HEK293 (cell line): ENCODE results near the gene DCK.

Source experiments
- CTCF ChIA-PET: fragments of 350-600 bp; formaldehyde crosslinking; extraction: SDS; loops from one replicate; lab custom pipeline; 2021; ENCODE audit warnings: antibody characterized with exemption; lab: Yijun Ruan, JAX
- POLR2A ChIA-PET: fragments of 300-600 bp; formaldehyde crosslinking; extraction: SDS; loops from one replicate; lab custom pipeline; 2020; ENCODE audit warnings: antibody characterized with exemption, inconsistent platforms; lab: Yijun Ruan, JAX
- H3K27ac ChIP-seq: fragments of 200-500 bp; sonication (Bioruptor generic); 2 replicates; pipeline ENCODE4 v1.5.1; 2014; ENCODE audit warnings: low read depth, low read length, control low read depth, inconsistent platforms; ENCODE audit errors: extremely low read depth
- H3K36me3 ChIP-seq, 2 experiments: fragments of 200-500 bp in 1 of 2; sonication (Bioruptor generic) in 1 of 2; 1 replicate in 1 of 2; 2 replicates in 1 of 2; pipeline ENCODE4 v1.5.1; 2014 to 2017; ENCODE audit warnings: inconsistent platforms in 2 of 2, low read length in 2 of 2; ENCODE audit not compliant: control insufficient read depth in 2 of 2, insufficient read depth in 1 of 2
- H3K4me1 ChIP-seq: fragments of 200-500 bp; sonication (Bioruptor generic); 2 replicates; pipeline ENCODE4 v1.5.1; 2014; ENCODE audit warnings: mild to moderate bottlenecking, low read length, inconsistent platforms; ENCODE audit not compliant: control insufficient read depth, insufficient read depth
- H3K4me3 ChIP-seq: 2 replicates; pipeline ENCODE4 v1.5.1; 2011; ENCODE audit warnings: low read depth, mild to moderate bottlenecking, control low read depth, low read length, moderate library complexity
- H3K9me3 ChIP-seq: fragments of 200-500 bp; sonication (Bioruptor generic); 2 replicates; pipeline ENCODE4 v1.5.1; 2014; ENCODE audit warnings: low read depth, low read length, inconsistent platforms; ENCODE audit not compliant: control insufficient read depth, insufficient read depth
- BCL11A ChIP-seq: fragments of 450-650 bp; formaldehyde crosslinking; IDR thresholded peaks from 2 replicates; pipeline ENCODE4 v1.5.1; 2016; ENCODE audit warnings: low read depth, missing biosample characterization, missing genetic modification characterization
- GFI1B ChIP-seq: fragments of 450-650 bp; formaldehyde crosslinking; IDR thresholded peaks from 2 replicates; pipeline ENCODE4 v1.5.1; 2016; ENCODE audit warnings: missing biosample characterization, missing genetic modification characterization
- GLI2 ChIP-seq: fragments of 450-650 bp; formaldehyde crosslinking; IDR thresholded peaks from 2 replicates; pipeline ENCODE4; 2017; ENCODE audit warnings: missing biosample characterization, missing genetic modification characterization, low read depth, borderline replicate concordance
- HOXA7 ChIP-seq: sonication (generic); formaldehyde crosslinking; IDR thresholded peaks from 2 replicates; pipeline ENCODE4 v1.8.1; 2022; ENCODE audit warnings: missing genetic modification reagents, borderline replicate concordance
- SCRT1 ChIP-seq: fragments of 450-650 bp; formaldehyde crosslinking; IDR thresholded peaks from 2 replicates; pipeline ENCODE4 v1.5.1; 2016; ENCODE audit warnings: missing biosample characterization, missing genetic modification characterization, borderline replicate concordance
- SP2 ChIP-seq: fragments of 450-650 bp; formaldehyde crosslinking; IDR thresholded peaks from 2 replicates; pipeline ENCODE4 v1.5.1; 2016; ENCODE audit warnings: missing biosample characterization, missing genetic modification characterization
- YY1 ChIP-seq: fragments of 450-650 bp; formaldehyde crosslinking; IDR thresholded peaks from 2 replicates; pipeline ENCODE4 v1.5.1; 2018; ENCODE audit warnings: missing biosample characterization, missing genetic modification characterization
- ZBTB21 ChIP-seq: fragments of 450-650 bp; formaldehyde crosslinking; IDR thresholded peaks from 2 replicates; pipeline ENCODE4 v1.5.1; 2017; ENCODE audit warnings: missing biosample characterization, missing genetic modification characterization
- ZBTB48 ChIP-seq: fragments of 450-650 bp; formaldehyde crosslinking; IDR thresholded peaks from 2 replicates; pipeline ENCODE4 v1.5.1; 2016; ENCODE audit warnings: missing biosample characterization, missing genetic modification characterization
- ZNF157 ChIP-seq: fragments of 450-650 bp; formaldehyde crosslinking; IDR thresholded peaks from 2 replicates; pipeline ENCODE4 v1.5.1; 2016; ENCODE audit warnings: missing biosample characterization, missing genetic modification characterization
- ZNF16 ChIP-seq: fragments of 450-650 bp; formaldehyde crosslinking; IDR thresholded peaks from 2 replicates; pipeline ENCODE4 v1.5.1; 2016; ENCODE audit warnings: low read depth, missing biosample characterization, missing genetic modification characterization
- ZNF311 ChIP-seq: fragments of 450-650 bp; formaldehyde crosslinking; IDR thresholded peaks from 2 replicates; pipeline ENCODE4 v1.5.1; 2017; ENCODE audit warnings: missing biosample characterization, missing genetic modification characterization, borderline replicate concordance
- ZNF362 ChIP-seq: fragments of 450-650 bp; formaldehyde crosslinking; IDR thresholded peaks from 2 replicates; pipeline ENCODE4 v1.5.1; 2016; ENCODE audit warnings: missing biosample characterization, missing genetic modification characterization
- ZNF521 ChIP-seq: fragments of 450-650 bp; formaldehyde crosslinking; IDR thresholded peaks from 2 replicates; pipeline ENCODE4 v1.5.1; 2017; ENCODE audit warnings: missing biosample characterization, mild to moderate bottlenecking, missing genetic modification characterization
- ZNF544 ChIP-seq: fragments of 450-650 bp; formaldehyde crosslinking; IDR thresholded peaks from 2 replicates; pipeline ENCODE4 v1.5.0; 2017; ENCODE audit warnings: missing biosample characterization, missing genetic modification characterization
- ZNF610 ChIP-seq: fragments of 450-650 bp; formaldehyde crosslinking; IDR thresholded peaks from 2 replicates; pipeline ENCODE4 v1.5.1; 2016; ENCODE audit warnings: missing biosample characterization, missing genetic modification characterization, borderline replicate concordance
- ZNF624 ChIP-seq: fragments of 450-650 bp; formaldehyde crosslinking; IDR thresholded peaks from 2 replicates; pipeline ENCODE4 v1.5.1; 2017; ENCODE audit warnings: missing biosample characterization, missing genetic modification characterization
- ZNF692 ChIP-seq: fragments of 450-650 bp; formaldehyde crosslinking; IDR thresholded peaks from 2 replicates; pipeline ENCODE4 v1.5.1; 2016; ENCODE audit warnings: missing biosample characterization, missing genetic modification characterization
- TF ChIP-seq, protein P1 (sequence below): fragments of 450-650 bp; formaldehyde crosslinking; IDR thresholded peaks from 2 replicates; pipeline ENCODE4 v1.5.1; 2016; ENCODE audit warnings: missing biosample characterization, missing genetic modification characterization

DCK gene

DNA sequence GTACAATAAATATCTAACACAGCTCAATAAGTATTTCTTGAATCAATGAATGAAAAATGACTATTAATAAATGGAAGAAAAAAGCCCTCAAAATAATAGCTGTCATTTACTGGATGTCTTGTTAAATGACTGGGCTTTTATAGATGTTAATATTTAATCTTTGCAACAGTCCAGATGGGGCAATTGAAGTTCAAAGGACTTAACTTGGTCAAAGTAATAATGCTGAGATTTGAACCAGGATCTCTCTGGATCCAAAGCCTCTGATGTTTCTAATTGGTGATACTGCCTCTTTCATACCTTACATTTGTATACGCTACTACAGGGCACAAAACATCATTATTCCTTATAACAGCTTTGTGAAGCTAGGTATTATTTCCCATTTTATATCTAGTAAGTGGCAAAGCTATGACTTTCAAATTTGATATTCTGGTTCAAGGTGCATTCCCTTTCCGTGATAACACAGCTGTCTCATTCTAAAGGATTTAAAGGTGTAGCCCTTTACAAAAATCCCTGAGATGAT is 72.6 kb downstream of the DCK start:
- ChIA-PET CTCF (no interaction called here), POLR2A (no interaction called here)
- no peak for TF ChIP-seq ZBTB48 (tag by site-specific recombination)
- no peak for TF ChIP-seq ZNF624
- TF ChIP-seq SCRT1 (tag by site-specific recombination) = no peak
- no peak for TF ChIP-seq ZBTB21
- no peak for TF ChIP-seq YY1 (tag by site-specific recombination)
- no peak for TF ChIP-seq ZNF16 (tag by site-specific recombination)
- TF ChIP-seq ZNF311 = no peak
- TF ChIP-seq GLI2 (tag by site-specific recombination) = no peak
- no peak for TF ChIP-seq ZNF544
- no peak for TF ChIP-seq ZNF521 (tag by site-specific recombination)
- no peak for TF ChIP-seq BCL11A
- TF ChIP-seq ZNF692 = no peak
- TF ChIP-seq, protein P1, sequence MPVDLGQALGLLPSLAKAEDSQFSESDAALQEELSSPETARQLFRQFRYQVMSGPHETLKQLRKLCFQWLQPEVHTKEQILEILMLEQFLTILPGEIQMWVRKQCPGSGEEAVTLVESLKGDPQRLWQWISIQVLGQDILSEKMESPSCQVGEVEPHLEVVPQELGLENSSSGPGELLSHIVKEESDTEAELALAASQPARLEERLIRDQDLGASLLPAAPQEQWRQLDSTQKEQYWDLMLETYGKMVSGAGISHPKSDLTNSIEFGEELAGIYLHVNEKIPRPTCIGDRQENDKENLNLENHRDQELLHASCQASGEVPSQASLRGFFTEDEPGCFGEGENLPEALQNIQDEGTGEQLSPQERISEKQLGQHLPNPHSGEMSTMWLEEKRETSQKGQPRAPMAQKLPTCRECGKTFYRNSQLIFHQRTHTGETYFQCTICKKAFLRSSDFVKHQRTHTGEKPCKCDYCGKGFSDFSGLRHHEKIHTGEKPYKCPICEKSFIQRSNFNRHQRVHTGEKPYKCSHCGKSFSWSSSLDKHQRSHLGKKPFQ (tag by site-specific recombination) = no peak
- Histone ChIP-seq H3K9me3 (no peaks in the 10 kb centered on the region), H3K4me3 (no peak overlapping the region), H3K36me3 (no peaks in the 10 kb centered on the region), H3K27ac (no peak overlapping the region), H3K4me1 (no peaks in the 10 kb centered on the region)

DNA sequence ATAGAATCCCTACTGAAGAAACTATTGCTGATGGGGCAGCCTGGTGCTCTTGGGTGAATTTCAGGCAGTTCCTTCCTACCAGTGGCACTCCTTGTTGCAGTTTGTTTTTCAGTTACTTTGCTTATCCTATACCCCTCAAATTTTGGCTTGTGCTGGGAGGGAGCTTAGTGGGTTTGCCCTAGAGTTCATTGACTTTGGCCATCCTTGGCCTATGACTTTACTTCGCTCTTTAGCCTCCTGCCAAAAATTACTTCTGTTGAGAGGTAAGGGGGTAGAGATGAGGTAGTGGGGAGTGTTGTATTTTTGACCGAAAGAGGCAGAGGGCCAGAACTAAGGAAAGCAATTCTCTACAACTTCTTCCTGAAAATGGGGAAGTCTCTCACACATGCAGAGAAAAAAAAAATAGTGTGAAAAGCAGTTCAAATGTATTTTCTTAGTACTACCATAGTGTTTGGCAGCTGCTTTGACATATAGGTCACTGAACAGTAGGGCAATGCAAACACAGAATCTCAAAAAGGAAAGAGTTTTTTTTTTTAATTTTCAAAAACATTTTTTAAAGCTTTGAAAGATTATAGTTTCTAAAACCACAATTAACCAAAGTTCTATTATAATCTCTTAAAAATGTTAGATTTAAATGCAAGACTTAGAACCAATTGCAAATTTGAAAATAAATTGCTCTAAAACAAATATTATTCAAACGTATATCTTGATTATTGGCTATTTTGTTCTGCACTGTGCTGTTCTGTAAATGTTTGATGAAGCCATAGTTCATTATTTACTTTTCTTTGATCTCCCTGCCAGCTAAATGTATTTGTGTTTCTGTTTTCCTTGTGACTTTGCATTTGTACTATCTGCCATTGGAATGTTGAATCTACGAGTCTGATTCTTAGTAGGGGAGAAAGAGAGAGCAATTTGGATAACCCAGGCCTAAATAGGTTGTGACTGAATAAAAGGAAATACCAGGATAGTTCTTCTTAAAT is 73.6 kb downstream of the DCK start:
- Histone ChIP-seq H3K4me1 (no peaks in the 10 kb centered on the region), H3K36me3 (no peaks in the 10 kb centered on the region), H3K4me3 (no peak overlapping the region), H3K27ac (no peak overlapping the region), H3K9me3 (no peaks in the 10 kb centered on the region)
- TF ChIP-seq ZNF157 (no peak), ZNF362 (tag by site-specific recombination) (no peak), HOXA7 (CRISPR knock-in tag) (no peak), SP2 (tag by site-specific recombination) (no peak), ZNF610 (tag by site-specific recombination) (no peak), GFI1B (tag by site-specific recombination) (no peak)
- CTCF ChIA-PET = interaction anchor here (0.7 kb wide), 1 partner anchor 415 kb away, joined by 4 read pairs; no protein-coding TSS in a partner anchor
- POLR2A ChIA-PET = no interaction called here
